Stimulated activated CD4-positive, alpha-beta T cell treated with anti-CD3 and anti-CD28 coated beads, Interleukin-4, amount 100 ng/mL, for 24 hours (primary cell): ENCODE results near the gene SORCS2.
"Not testable (repeated sequence)": the region's sequence is repeated elsewhere in the genome, so short reads cannot be mapped to it uniquely, and the experiment has no call there.

ENCODE experiments used
- DNase-seq: peaks from one replicate; pipeline ENCODE4 v3.0.0-alpha.2; 2020

Gene SORCS2

GRCh38 chr4:7434141-7434765, 241.9 kb downstream of the SORCS2 start:
- DNase-seq, result no peak

GRCh38 chr4:7434766-7435150, 242.4 kb downstream of the SORCS2 start, which contains the start of gene PSAPL1:
TSS of gene PSAPL1 (minus strand) at chr4:7434930. CDS start at chr4:7434879, 51 bp downstream.
- DNase-seq, result no peak

GRCh38 chr4:7435471-7436061, 243.2 kb downstream of the SORCS2 start:
- DNase-seq, result no peak

- DNase-seq, result no peak
Observed at GRCh38 chr4:7436256-7436655, 243.9 kb downstream of the SORCS2 start.

- no peak for DNase-seq
Observed at GRCh38 chr4:7439699-7440098, 247.4 kb downstream of the SORCS2 start.

- no peak for DNase-seq
Observed at GRCh38 chr4:7441201-7441600, 248.9 kb downstream of the SORCS2 start.

- no peak for DNase-seq
Observed at GRCh38 chr4:7442574-7443162, 250.3 kb downstream of the SORCS2 start.

- no peak for DNase-seq
Observed at GRCh38 chr4:7444314-7444713, 252.0 kb downstream of the SORCS2 start.

- no peak for DNase-seq
Observed at GRCh38 chr4:7444731-7445130, 252.4 kb downstream of the SORCS2 start.

GRCh38 chr4:7447236-7447635, 254.9 kb downstream of the SORCS2 start:
- no peak for DNase-seq

GRCh38 chr4:7448036-7448435, 255.7 kb downstream of the SORCS2 start:
- no peak for DNase-seq

- DNase-seq, result no peak
Observed at GRCh38 chr4:7450775-7451433, 258.6 kb downstream of the SORCS2 start.

- DNase-seq, result no peak
Observed at GRCh38 chr4:7451434-7451789, 259.1 kb downstream of the SORCS2 start.

GRCh38 chr4:7451800-7452199, 259.5 kb downstream of the SORCS2 start:
- no peak for DNase-seq

- not testable (repeated sequence) for DNase-seq
Observed at GRCh38 chr4:7452802-7453201, 260.5 kb downstream of the SORCS2 start.

- DNase-seq, result no peak
Observed at GRCh38 chr4:7457201-7458065, 265.1 kb downstream of the SORCS2 start.

- DNase-seq, result no peak
Observed at GRCh38 chr4:7458066-7458425, 265.7 kb downstream of the SORCS2 start.

GRCh38 chr4:7458477-7458876, 266.1 kb downstream of the SORCS2 start:
- DNase-seq, result no peak

GRCh38 chr4:7459471-7459870, 267.1 kb downstream of the SORCS2 start:
- no peak for DNase-seq

GRCh38 chr4:7460566-7460965, 268.2 kb downstream of the SORCS2 start:
- no peak for DNase-seq

- no peak for DNase-seq
Observed at GRCh38 chr4:7461230-7461629, 268.9 kb downstream of the SORCS2 start.

- DNase-seq, result no peak
Observed at GRCh38 chr4:7462509-7462971, 270.2 kb downstream of the SORCS2 start.
